ENCODE data around the gene SGIP1.

DNA sequence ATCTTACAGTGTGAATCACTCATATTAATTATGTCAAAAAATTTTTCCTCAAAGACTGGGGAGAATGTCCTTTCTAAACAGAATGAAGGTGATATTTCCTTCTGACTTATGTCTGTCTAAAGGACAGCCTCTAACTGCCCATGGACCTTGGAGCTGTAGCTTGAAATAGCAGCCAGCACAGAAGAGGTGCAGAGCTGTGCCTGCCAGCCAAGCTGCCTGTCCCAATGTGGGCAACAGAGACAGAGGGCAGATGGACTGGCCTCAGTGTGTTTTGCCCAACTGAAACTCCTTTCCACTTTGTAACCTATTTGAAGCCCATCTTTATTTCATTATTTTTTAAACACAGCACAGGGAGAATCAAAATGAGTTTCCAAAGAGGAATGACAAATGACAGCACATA is 120.7 kb downstream of the SGIP1 start:
- TF ChIP-seq, protein P1, sequence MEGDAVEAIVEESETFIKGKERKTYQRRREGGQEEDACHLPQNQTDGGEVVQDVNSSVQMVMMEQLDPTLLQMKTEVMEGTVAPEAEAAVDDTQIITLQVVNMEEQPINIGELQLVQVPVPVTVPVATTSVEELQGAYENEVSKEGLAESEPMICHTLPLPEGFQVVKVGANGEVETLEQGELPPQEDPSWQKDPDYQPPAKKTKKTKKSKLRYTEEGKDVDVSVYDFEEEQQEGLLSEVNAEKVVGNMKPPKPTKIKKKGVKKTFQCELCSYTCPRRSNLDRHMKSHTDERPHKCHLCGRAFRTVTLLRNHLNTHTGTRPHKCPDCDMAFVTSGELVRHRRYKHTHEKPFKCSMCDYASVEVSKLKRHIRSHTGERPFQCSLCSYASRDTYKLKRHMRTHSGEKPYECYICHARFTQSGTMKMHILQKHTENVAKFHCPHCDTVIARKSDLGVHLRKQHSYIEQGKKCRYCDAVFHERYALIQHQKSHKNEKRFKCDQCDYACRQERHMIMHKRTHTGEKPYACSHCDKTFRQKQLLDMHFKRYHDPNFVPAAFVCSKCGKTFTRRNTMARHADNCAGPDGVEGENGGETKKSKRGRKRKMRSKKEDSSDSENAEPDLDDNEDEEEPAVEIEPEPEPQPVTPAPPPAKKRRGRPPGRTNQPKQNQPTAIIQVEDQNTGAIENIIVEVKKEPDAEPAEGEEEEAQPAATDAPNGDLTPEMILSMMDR (IDR thresholded peaks at IDR 0.05): no peak
- TF ChIP-seq EZH2phosphoT487 (IDR thresholded peaks at IDR 0.05) (no peak), EZH2 (IDR thresholded peaks at IDR 0.05) (no peak)

Measured in neural progenitor cell (in vitro differentiated cells).